Epithelial cell of esophagus (primary cell): Measurements from ENCODE around the gene NRXN3.

ENCODE experiments used
- DNase-seq: peaks from one replicate; pipeline ENCODE4 v3.0.0; 2010; ENCODE audit warnings: low read depth
- H3K4me3 ChIP-seq: 2 replicates; pipeline ENCODE4 v1.5.1; 2011; ENCODE audit warnings: mild to moderate bottlenecking, low read length, control low read depth
- CTCF ChIP-seq: IDR thresholded peaks from 2 replicates; pipeline ENCODE4 v1.5.1; 2011; ENCODE audit warnings: low read depth, mild to moderate bottlenecking, low read length, control low read depth, inconsistent platforms; ENCODE audit not compliant: insufficient read depth; ENCODE audit errors: missing control alignments

Gene NRXN3

GRCh38 chr14:78746086-78746595, 576.0 kb downstream of the NRXN3 start:
- no peak for DNase-seq
- no peak overlapping the region for H3K4me3 ChIP-seq
- TF ChIP-seq CTCF = no peak

- no peak for TF ChIP-seq CTCF
- no peak for DNase-seq
- H3K4me3 ChIP-seq = no peak overlapping the region
Measured at GRCh38 chr14:78747813-78748212, 577.6 kb downstream of the NRXN3 start.

GRCh38 chr14:78752518-78753188, 582.5 kb downstream of the NRXN3 start:
- no peak overlapping the region for H3K4me3 ChIP-seq
- no peak for TF ChIP-seq CTCF
- no peak for DNase-seq

GRCh38 chr14:78754059-78754458, 583.9 kb downstream of the NRXN3 start:
- no peak for DNase-seq
- no peak overlapping the region for H3K4me3 ChIP-seq
- no peak for TF ChIP-seq CTCF

GRCh38 chr14:78758333-78758732, 588.2 kb downstream of the NRXN3 start:
- peak; percentile 63 for TF ChIP-seq CTCF
- DNase-seq = peak; percentile 33

GRCh38 chr14:78762331-78762730, 592.2 kb downstream of the NRXN3 start:
- no peak for DNase-seq
- no peak for TF ChIP-seq CTCF
- H3K4me3 ChIP-seq = no peak overlapping the region

More at GRCh38 chr14:78758333-78758732, 588.2 kb downstream of the NRXN3 start:
- no peak overlapping the region for H3K4me3 ChIP-seq

- DNase-seq = no peak
- no peak overlapping the region for H3K4me3 ChIP-seq
- no peak for TF ChIP-seq CTCF
Measured at GRCh38 chr14:78763746-78764145, 593.6 kb downstream of the NRXN3 start.
